SH-SY5Y (cell line): ENCODE results near the gene HSD11B1.

ENCODE experiments used
- GATA2 ChIP-seq: IDR thresholded peaks from 2 replicates; pipeline ENCODE4 v1.6.1; 2011; ENCODE audit warnings: mild to moderate bottlenecking, low read depth, low read length
- GATA3 ChIP-seq: IDR thresholded peaks from 2 replicates; pipeline ENCODE4 v1.6.1; 2011; ENCODE audit warnings: low read depth, mild to moderate bottlenecking, low read length, moderate library complexity

- TF ChIP-seq GATA2 (no peak), GATA3 (no peak)
These were observed 29.0 kb upstream of the HSD11B1 start for GRCh38 chr1:209675565-209676154.
